ENCODE data around the gene PLCL2.

Gene PLCL2

DNA sequence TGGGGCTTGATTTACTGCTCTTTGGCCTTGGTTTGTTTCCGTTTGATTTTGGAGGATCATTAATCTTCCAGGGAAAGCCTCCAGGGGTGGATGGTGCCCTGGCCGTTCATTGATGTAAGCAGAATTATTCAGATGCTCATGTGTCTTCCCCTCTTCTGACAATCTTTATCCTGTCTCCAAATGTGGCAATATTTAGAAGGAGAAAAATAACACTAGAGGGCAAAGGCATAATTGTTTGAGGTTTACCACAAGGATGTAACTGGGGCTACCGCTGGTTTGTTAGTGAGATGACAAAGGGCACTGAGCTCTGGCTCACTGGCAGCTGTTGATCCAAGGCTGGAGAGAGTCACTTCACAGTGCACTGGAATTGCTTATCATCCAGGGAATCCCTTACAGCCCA is 18.2 kb upstream of the PLCL2 start:
- peak; percentile 71 for DNase-seq

DNA sequence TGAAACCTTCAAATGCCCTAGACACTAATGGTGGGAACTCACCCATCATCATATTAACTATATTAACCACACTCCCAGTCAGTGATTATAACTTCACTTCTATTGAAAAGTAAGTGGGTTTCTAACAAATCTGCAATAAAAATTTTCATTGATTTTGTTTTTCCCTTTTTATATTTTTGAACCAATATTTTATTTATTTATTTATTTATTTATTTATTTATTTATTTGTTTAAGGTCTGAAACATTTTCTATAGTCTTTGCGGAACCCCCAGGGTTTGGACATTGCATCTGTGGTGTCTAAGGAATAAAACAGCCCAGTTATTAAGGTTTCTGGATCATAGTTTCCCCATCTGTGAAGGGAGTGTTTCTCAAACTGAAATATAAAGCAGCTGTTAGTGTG is 16.2 kb upstream of the PLCL2 start:
- no peak for DNase-seq

DNA sequence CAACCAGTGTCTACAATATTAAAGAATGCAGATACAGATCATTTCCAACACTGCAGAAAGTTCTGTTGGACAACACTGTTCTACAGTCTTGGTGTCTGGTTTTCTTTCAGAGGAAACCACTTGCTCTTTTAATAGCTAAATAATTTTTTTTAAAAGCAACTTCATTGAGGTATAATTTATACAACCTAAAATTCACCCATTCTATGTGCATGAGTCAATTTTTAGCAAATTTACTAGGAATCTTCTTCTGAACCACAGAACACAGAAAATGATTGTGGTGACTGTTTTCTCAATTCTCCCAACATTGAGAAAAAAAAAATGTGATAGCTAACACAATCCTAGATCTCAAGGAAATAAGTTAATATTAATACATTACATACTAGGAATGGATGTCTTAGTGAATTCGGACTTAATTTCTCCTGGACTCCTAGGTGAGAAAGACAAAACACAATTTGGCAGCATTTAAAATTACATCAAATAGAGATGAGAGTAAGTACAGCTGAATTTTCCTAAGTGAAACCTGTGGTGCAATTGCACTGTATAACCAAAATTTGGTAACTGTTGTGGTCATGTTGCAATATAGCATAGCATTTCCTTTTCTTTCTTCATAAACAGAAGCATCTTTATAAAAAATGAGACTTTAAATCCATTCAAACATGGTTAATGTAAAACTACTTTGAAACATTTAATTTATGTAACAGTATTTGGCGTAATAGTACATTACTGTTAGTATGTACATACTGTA is 15.3 kb upstream of the PLCL2 start:
- DNase-seq, result peak; percentile 63

- DNase-seq, result peak; percentile 13
Measured at GRCh38 chr3:16871915-16872842, 12.6 kb upstream of the PLCL2 start.

GRCh38 chr3:16873872-16874271 is 10.9 kb upstream of the PLCL2 start:
- no peak for DNase-seq

DNA sequence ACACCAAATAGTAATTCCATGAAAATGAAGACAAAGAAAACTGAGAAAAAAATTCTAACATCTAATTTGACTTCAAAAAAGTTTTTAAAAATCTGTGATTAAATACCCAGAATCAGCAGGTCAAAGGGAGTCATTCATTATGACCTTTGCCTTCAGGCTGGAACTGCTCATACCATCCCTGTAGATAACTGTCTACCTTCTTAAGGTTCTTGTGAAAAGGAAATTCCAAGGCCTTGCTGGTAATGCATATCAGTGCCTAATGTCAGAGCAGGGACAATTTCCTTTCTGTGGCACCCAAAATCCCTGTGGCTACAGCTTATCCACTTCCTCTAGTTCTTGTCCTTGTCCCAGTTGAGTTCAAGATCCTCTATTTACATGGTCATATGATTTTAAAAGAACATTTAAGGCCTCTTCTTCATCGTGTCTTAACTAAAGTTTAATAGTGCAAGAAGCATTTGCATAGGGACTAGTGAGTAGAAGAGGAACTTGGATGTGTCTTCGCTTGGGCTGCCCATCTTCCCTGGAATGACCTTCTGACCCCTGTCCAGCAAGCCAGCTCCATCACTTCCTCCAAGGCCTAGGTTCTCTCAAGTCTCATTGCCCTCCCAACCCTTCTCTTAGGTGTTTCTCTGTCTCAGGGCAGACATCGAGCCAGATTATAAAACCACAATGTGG is 8.7 kb upstream of the PLCL2 start:
- no peak for DNase-seq

- no peak for DNase-seq
Measured at GRCh38 chr3:16877505-16877904, 7.2 kb upstream of the PLCL2 start.

- DNase-seq, result no peak
Measured at GRCh38 chr3:16877911-16878310, 6.8 kb upstream of the PLCL2 start.

- no peak for DNase-seq
Measured at GRCh38 chr3:16881896-16882630, 2.7 kb upstream of the PLCL2 start.

- no peak for DNase-seq
Measured at GRCh38 chr3:16883057-16883722, 1.6 kb upstream of the PLCL2 start.

- DNase-seq, result no peak
Measured at GRCh38 chr3:16883723-16884083, 1.1 kb upstream of the PLCL2 start.

GRCh38 chr3:16884084-16884747 is 539 bp upstream of the PLCL2 start:
- peak; percentile 70 for DNase-seq

DNA sequence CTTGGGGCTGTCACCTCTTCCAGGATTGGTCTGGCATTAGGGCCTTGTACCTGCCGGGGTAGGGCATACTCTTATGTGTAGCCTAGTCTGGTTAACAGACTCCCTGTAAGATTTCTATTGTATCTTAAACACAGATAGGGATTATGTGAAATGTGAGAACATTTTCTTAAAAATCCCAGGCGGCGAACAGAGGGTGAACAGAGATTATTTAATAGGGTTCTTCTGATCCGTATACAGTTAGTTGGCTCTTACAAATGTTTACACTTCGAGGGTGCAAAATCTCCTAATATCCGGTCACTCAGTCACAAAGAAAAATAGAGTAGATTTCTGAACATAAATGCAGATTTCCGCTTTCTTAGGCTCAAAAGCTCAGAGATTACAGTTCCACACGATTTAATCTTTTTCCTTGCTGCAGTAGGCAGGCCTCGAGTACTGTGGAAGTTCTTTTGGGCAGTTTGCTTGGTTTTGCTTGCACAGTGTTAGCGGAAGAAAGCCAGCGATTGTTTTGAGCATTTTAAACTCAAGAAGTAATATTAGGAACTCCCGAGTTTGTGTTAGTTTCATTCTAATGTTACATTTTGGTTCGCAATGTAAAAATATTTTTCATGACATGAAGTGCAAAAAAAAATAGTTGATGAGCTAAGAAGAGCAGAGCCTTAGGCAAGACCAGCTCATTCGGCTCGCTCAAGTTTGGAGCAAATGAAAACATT is 993 bp downstream of the PLCL2 start:
- no peak for DNase-seq

GRCh38 chr3:16886303-16886683 is 1.5 kb downstream of the PLCL2 start:
- DNase-seq, result peak; percentile 86

DNA sequence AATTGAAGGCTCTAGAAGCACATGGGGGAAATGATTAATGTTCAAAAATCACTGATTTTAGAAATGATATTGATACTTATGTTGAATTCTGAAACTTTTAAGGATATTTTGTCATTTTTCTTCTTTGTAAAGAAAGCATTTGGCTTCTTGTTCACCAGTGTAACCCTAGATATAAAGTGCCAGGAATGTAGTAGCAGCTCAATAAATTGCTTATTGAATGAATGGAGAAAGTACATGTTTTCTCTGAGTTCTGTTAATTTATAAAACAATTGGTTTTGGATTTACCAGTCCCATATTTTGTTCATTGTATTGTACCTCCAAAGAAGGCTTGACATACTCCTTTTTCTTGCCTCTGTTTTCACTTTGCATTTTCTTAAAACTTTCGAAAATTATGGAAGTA is 2.4 kb downstream of the PLCL2 start:
- no peak for DNase-seq

- no peak for DNase-seq
Measured at GRCh38 chr3:16888356-16888755, 3.6 kb downstream of the PLCL2 start.

- peak; percentile 14 for DNase-seq
Measured at GRCh38 chr3:16888785-16889607, 4.2 kb downstream of the PLCL2 start.

DNA sequence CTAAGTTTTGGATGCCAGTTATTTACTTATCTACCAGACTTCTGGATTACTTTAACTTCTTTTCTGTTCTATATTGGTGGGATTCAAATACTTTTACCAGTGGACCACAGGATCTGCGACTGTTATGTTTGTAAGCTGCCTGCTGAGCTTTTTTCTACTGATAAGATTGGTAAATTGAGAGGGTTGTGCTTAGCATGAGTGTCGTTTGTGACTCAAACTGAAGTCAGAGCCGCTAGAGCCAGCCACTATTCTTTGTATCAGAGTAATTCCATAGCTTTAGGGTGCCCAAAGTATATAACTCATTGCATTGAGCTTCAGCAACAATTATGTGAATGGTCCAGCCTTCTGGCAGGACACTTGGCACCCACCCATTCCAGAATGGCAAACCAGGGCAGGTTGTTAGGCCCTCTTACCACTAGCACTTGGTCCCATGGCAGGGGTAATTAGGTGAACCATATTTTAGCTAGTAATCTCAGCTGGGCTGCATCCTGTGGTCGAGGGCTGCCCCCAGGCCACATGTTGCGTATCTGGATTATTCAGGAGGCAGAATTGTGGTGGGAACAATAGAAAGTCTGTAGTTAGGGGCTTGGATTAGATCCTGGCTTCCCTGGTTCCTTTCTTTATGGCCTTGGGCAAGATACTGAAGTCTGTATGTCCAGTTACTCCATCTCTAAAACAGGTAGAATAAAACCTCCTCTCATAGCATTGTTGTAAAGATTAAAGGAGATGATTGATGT is 6.0 kb downstream of the PLCL2 start:
- DNase-seq, result peak; percentile 49

DNA sequence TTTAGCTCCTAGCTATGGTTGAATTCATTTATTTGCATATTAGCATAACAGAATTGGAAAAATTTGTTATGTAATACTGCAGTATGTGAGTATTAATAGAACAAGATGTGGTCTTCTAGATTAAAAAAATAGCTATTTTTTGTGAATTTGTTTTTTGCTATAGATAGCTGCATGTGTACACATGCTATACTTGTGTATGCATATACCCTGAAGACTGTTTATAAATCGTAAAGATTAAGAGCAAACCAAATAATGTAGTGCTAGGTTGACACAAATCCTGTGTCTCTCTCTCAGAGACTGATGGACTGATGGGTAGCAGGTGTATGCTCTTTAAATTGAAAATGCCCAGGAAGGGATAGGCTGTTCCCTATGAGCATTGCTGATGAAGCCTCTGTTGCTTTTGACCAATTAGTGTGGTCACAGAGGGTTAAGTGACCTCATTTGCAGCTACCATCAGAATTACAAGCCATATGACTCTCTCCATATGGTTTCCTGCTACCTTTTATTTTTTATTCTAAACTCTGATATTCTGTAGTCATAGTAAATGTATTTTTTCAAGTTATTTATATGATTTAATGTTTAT is 9.0 kb downstream of the PLCL2 start:
- DNase-seq, result no peak

Data from hematopoietic multipotent progenitor cell treated with erythropoietin and hydrocortisone succinate and interleukin-3 and kit ligand, for 6 days (in vitro differentiated cells).